OCI-LY3 (cell line): ENCODE results near the gene MIGA2.

Experiments
- H2AFZ ChIP-seq: fragments of 200-600, 300-600 bp; shearing (Covaris generic); 2 replicates; pipeline ENCODE4 v1.6.0; 2014; ENCODE audit warnings: antibody characterized with exemption, low read depth, low read length
- H3K27ac ChIP-seq: fragments of 200-600, 300-600 bp; sonication (generic); 2 replicates; pipeline ENCODE4 v1.5.1; 2014; ENCODE audit warnings: mild to moderate bottlenecking, low read length, moderate library complexity, mixed read lengths
- H3K27me3 ChIP-seq: fragments of 200-600, 300-600 bp; sonication (generic); 2 replicates; pipeline ENCODE4 v1.6.1; 2014; ENCODE audit warnings: low read depth, low read length, mixed read lengths
- H3K36me3 ChIP-seq: fragments of 200-600, 300-600 bp; sonication (generic); replicated peaks from 2 replicates; pipeline ENCODE3; 2014; ENCODE audit warnings: low read depth, low read length, mixed read lengths
- H3K4me1 ChIP-seq: fragments of 300-600, 200-600 bp; sonication (generic); 2 replicates; pipeline ENCODE4 v1.6.1; 2014; ENCODE audit warnings: low read length, mixed read lengths
- H3K4me2 ChIP-seq: fragments of 200-600, 300-600 bp; sonication (generic); 2 replicates; pipeline ENCODE4 v1.6.1; 2014; ENCODE audit warnings: low read length, mixed read lengths
- H3K4me3 ChIP-seq: fragments of 300-600, 200-600 bp; sonication (generic); 2 replicates; pipeline ENCODE4 v1.5.1; 2014; ENCODE audit warnings: antibody characterized with exemption, mild to moderate bottlenecking, low read length, moderate library complexity
- H3K79me2 ChIP-seq: fragments of 300-600, 200-600 bp; shearing (Covaris generic); 2 replicates; pipeline ENCODE4 v1.6.1; 2014; ENCODE audit warnings: mild to moderate bottlenecking, low read length, mixed read lengths
- H3K9ac ChIP-seq: fragments of 300-600, 200-600 bp; shearing (Covaris generic); 2 replicates; pipeline ENCODE4 v1.6.0; 2014; ENCODE audit warnings: mild to moderate bottlenecking, low read length, moderate library complexity
- H3K9me3 ChIP-seq: fragments of 200-600, 300-600 bp; shearing (Covaris generic); 2 replicates; pipeline ENCODE4 v1.6.1; 2014; ENCODE audit warnings: low read length, mixed read lengths; ENCODE audit not compliant: insufficient read depth
- H4K20me1 ChIP-seq: fragments of 200-600, 300-600 bp; sonication (generic); 2 replicates; pipeline ENCODE4 v1.6.1; 2016; ENCODE audit warnings: low read length, mixed read lengths; ENCODE audit not compliant: insufficient read depth
- CTCF ChIP-seq: fragments of 200-600, 300-600 bp; sonication (generic); IDR thresholded peaks from 2 replicates; pipeline ENCODE4 v1.5.1; 2014; ENCODE audit warnings: antibody characterized with exemption, low read length, low read depth
- EZH2phosphoT487 ChIP-seq: fragments of 200-600 bp; shearing (Covaris generic); IDR thresholded peaks from 2 replicates; pipeline ENCODE4 v1.6.1; 2018; ENCODE audit warnings: antibody characterized with exemption, mixed run types, low read depth

The MIGA2 gene

DNA sequence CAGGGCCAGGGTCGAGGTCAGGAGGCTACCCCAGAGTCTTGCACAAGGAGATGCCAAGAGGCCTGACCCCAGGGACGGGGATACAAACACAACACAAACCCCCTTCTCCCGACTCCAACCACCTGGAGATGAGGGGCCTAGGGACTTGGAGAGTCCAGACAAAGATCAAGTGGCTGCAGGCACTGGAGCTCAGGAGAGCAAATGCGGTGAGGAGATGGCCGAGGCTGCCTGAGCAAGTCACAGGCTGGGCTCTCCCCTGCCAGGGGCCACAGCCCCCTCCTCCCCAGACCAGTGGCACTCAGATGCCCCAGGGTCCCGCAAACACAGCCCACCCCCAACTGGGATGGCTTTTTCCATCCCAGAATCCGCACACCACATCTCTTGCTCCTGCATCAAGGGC lies 24.1 kb upstream of the MIGA2 start:
- Histone ChIP-seq H3K4me2 (no peak overlapping the region), H3K79me2 (no peaks in the 10 kb centered on the region), H3K27ac (no peak overlapping the region), H3K9ac (no peak overlapping the region), H3K4me1 (no peaks in the 10 kb centered on the region), H2AFZ (no peak overlapping the region), H3K9me3 (no peaks in the 10 kb centered on the region), H3K4me3 (no peak overlapping the region), H4K20me1 (no peaks in the 10 kb centered on the region), H3K27me3 (no peaks in the 10 kb centered on the region), H3K36me3 (peaks cover 11% of the 10 kb centered on the region)
- TF ChIP-seq EZH2phosphoT487 (no peak), CTCF (no peak)

DNA sequence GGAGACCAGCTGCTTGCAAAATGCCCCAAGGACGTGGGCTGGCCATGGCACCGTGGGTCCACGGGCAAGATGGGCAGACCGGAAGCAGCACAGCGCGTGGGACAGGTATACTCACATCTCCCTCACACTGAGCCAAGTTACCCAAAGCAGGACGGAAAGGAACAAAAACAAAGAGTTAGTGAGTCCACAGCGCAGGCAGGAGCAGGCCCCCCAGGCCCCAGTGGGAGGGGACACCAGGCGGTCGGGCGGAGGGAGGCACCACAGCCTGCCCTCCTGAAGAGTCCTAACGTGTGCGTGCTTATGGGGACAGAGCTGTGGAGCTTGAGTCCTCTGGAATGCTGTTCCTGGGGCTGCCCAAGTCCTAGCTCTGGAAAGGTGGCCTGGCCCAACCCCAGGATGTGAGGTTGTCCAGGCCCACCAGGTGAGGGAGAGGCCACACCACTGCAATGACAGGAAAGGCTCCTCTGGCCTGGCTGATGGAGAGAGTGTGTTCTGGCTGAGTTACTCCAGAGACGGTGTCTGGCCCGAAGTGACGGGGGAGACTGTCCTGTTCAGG lies 23.5 kb upstream of the MIGA2 start:
- no peak for TF ChIP-seq CTCF
- TF ChIP-seq EZH2phosphoT487 = no peak
- H3K36me3 ChIP-seq = peaks cover 6% of the 10 kb centered on the region
- H3K79me2 ChIP-seq = no peaks in the 10 kb centered on the region
- no peaks in the 10 kb centered on the region for H3K9me3 ChIP-seq
- no peak overlapping the region for H3K4me3 ChIP-seq
- H3K4me1 ChIP-seq = no peaks in the 10 kb centered on the region
- no peak overlapping the region for H3K4me2 ChIP-seq
- H2AFZ ChIP-seq = no peak overlapping the region
- H4K20me1 ChIP-seq = no peaks in the 10 kb centered on the region
- H3K27ac ChIP-seq = no peak overlapping the region
- H3K27me3 ChIP-seq = no peaks in the 10 kb centered on the region
- no peak overlapping the region for H3K9ac ChIP-seq

- Histone ChIP-seq H3K36me3 (peaks cover 6% of the 10 kb centered on the region), H3K9ac (no peak overlapping the region), H3K27ac (no peak overlapping the region), H3K4me1 (no peaks in the 10 kb centered on the region), H3K27me3 (no peaks in the 10 kb centered on the region), H3K4me3 (no peak overlapping the region), H3K4me2 (no peak overlapping the region), H2AFZ (no peak overlapping the region), H3K79me2 (no peaks in the 10 kb centered on the region), H4K20me1 (no peaks in the 10 kb centered on the region), H3K9me3 (no peaks in the 10 kb centered on the region)
- TF ChIP-seq CTCF (no peak), EZH2phosphoT487 (no peak)
Observed at GRCh38 chr9:129013674-129014073, 22.8 kb upstream of the MIGA2 start.

- H3K9me3 ChIP-seq = no peaks in the 10 kb centered on the region
- H3K79me2 ChIP-seq = no peaks in the 10 kb centered on the region
- no peaks in the 10 kb centered on the region for H3K4me1 ChIP-seq
- peaks cover 6% of the 10 kb centered on the region for H3K36me3 ChIP-seq
- no peaks in the 10 kb centered on the region for H3K27me3 ChIP-seq
- no peak overlapping the region for H2AFZ ChIP-seq
- no peak for TF ChIP-seq EZH2phosphoT487
- TF ChIP-seq CTCF = no peak
- no peak overlapping the region for H3K4me2 ChIP-seq
- H3K9ac ChIP-seq = no peak overlapping the region
- no peaks in the 10 kb centered on the region for H4K20me1 ChIP-seq
- H3K4me3 ChIP-seq = no peak overlapping the region
- no peak overlapping the region for H3K27ac ChIP-seq
Observed at GRCh38 chr9:129014124-129014523, 22.3 kb upstream of the MIGA2 start.
